H9 (cell line): ENCODE measurements around the gene NAPB. TPM values are rescaled to one million over a fixed set of nuclear protein-coding genes. Genes with fewer than 3 reads are reported as not detected.
A peak's percentile ranks its signal among the peaks of the same experiment; 100 is the strongest.

Experiments used
- DNase-seq: peaks from one replicate; pipeline ENCODE4 v3.0.0-alpha.2; 2017
- H2AFZ ChIP-seq: one replicate; pipeline ENCODE4 v1.6.1; 2013; ENCODE audit warnings: mild to moderate bottlenecking, low read length, control low read depth, moderate library complexity
- H2AK5ac ChIP-seq: 2 replicates; pipeline ENCODE4 v1.6.1; 2013; ENCODE audit warnings: low read length, control low read depth, mixed read lengths; ENCODE audit not compliant: insufficient read length
- H2BK120ac ChIP-seq: one replicate; pipeline ENCODE4 v1.6.1; 2013; ENCODE audit warnings: low read depth, mild to moderate bottlenecking, low read length, control low read depth, inconsistent platforms; ENCODE audit not compliant: poor library complexity, severe bottlenecking
- H2BK12ac ChIP-seq: 2 replicates; pipeline ENCODE4 v1.6.1; 2013; ENCODE audit warnings: low read length, control low read depth, mixed read lengths, low read depth; ENCODE audit not compliant: insufficient read length
- H2BK15ac ChIP-seq: 2 replicates; pipeline ENCODE4 v1.6.1; 2013; ENCODE audit warnings: low read depth, low read length, control low read depth
- H2BK20ac ChIP-seq: one replicate; pipeline ENCODE4 v1.6.1; 2013; ENCODE audit warnings: low read depth, mild to moderate bottlenecking, low read length, control low read depth, inconsistent platforms; ENCODE audit not compliant: poor library complexity, severe bottlenecking
- H2BK5ac ChIP-seq: 2 replicates; pipeline ENCODE4 v1.6.1; 2013; ENCODE audit warnings: low read length, control low read depth, mixed read lengths; ENCODE audit not compliant: insufficient read length
- H3K14ac ChIP-seq: 2 replicates; pipeline ENCODE4 v1.6.1; 2013; ENCODE audit warnings: low read length, control low read depth; ENCODE audit not compliant: insufficient read depth
- H3K18ac ChIP-seq: 2 replicates; pipeline ENCODE4 v1.6.1; 2013; ENCODE audit warnings: low read depth, mild to moderate bottlenecking, mixed read lengths, low read length, control low read depth; ENCODE audit not compliant: insufficient read length
- H3K23ac ChIP-seq: 2 replicates; pipeline ENCODE4 v1.6.1; 2013; ENCODE audit warnings: low read length, control low read depth, mixed read lengths, low read depth; ENCODE audit not compliant: insufficient read length
- H3K23me2 ChIP-seq: 2 replicates; pipeline ENCODE4 v1.6.1; 2013; ENCODE audit warnings: low read depth, mild to moderate bottlenecking, mixed read lengths, low read length, control low read depth; ENCODE audit not compliant: insufficient read length, poor library complexity, severe bottlenecking
- H3K27ac ChIP-seq: 2 replicates; pipeline ENCODE4 v1.5.1; 2013; ENCODE audit warnings: low read length, control low read depth, mixed read lengths, low read depth; ENCODE audit not compliant: insufficient read length
- H3K27me3 ChIP-seq: 2 replicates; pipeline ENCODE4 v1.6.1; 2013; ENCODE audit warnings: low read length, control low read depth, inconsistent platforms; ENCODE audit not compliant: insufficient read depth
- H3K4ac ChIP-seq: 2 replicates; pipeline ENCODE4 v1.6.1; 2013; ENCODE audit warnings: low read depth, mild to moderate bottlenecking, control low read depth, inconsistent platforms, low read length, moderate library complexity
- H3K4me1 ChIP-seq: 2 replicates; pipeline ENCODE4 v1.6.1; 2013; ENCODE audit warnings: low read length, control low read depth, inconsistent platforms; ENCODE audit not compliant: insufficient read depth
- H3K4me2 ChIP-seq: 2 replicates; pipeline ENCODE4 v1.6.1; 2013; ENCODE audit warnings: low read length, control low read depth, mixed read lengths; ENCODE audit not compliant: insufficient read length, insufficient read depth
- H3K56ac ChIP-seq: 2 replicates; pipeline ENCODE4 v1.6.1; 2013; ENCODE audit warnings: low read depth, mild to moderate bottlenecking, mixed read lengths, low read length, control low read depth; ENCODE audit not compliant: insufficient read length
- H3K79me1 ChIP-seq: 2 replicates; pipeline ENCODE4 v1.6.1; 2013; ENCODE audit warnings: low read depth, mild to moderate bottlenecking, moderate library complexity, low read length, control low read depth, inconsistent platforms; ENCODE audit not compliant: insufficient read depth, poor library complexity, severe bottlenecking
- H3K79me2 ChIP-seq: 2 replicates; pipeline ENCODE4 v1.6.1; 2013; ENCODE audit warnings: low read length, control low read depth, inconsistent platforms; ENCODE audit not compliant: insufficient read depth
- H3K9ac ChIP-seq: 2 replicates; pipeline ENCODE4 v1.6.1; 2013; ENCODE audit warnings: low read length, control low read depth, mixed read lengths; ENCODE audit not compliant: insufficient read length; ENCODE audit errors: extremely low read depth
- H3K9me3 ChIP-seq: one replicate; pipeline ENCODE4 v1.6.1; 2013; ENCODE audit warnings: low read depth, low read length, inconsistent platforms; ENCODE audit not compliant: control insufficient read depth
- H3T11ph ChIP-seq: one replicate; pipeline ENCODE4 v1.6.1; 2013; ENCODE audit warnings: mild to moderate bottlenecking, low read length, control low read depth, inconsistent platforms
- H4K20me1 ChIP-seq: one replicate; pipeline ENCODE4 v1.6.1; 2013; ENCODE audit not compliant: control insufficient read depth, insufficient read length, insufficient read depth
- H4K5ac ChIP-seq: 2 replicates; pipeline ENCODE4 v1.6.1; 2013; ENCODE audit warnings: low read depth, mild to moderate bottlenecking, mixed read lengths, low read length, control low read depth; ENCODE audit not compliant: insufficient read length
- H4K8ac ChIP-seq: replicated peaks from 2 replicates; pipeline ENCODE4 v1.6.1; 2013; ENCODE audit warnings: low read length, control low read depth, mixed read lengths, low read depth; ENCODE audit not compliant: insufficient read length
- H4K91ac ChIP-seq: 2 replicates; pipeline ENCODE4 v1.6.1; 2013; ENCODE audit warnings: low read depth, mild to moderate bottlenecking, moderate library complexity, mixed read lengths, low read length, control low read depth; ENCODE audit not compliant: insufficient read length
- H3K27ac Mint-ChIP-seq, 3 experiments: 2 replicates in 2 of 3; 3 replicates in 1 of 3; pipeline ENCODE4 v1.8.0; 2020 to 2021; ENCODE audit warnings: mixed read lengths in 3 of 3, mild to moderate bottlenecking in 1 of 3, moderate library complexity in 1 of 3
- H3K27me3 Mint-ChIP-seq: 2 replicates; pipeline ENCODE4 v1.8.0; 2021; ENCODE audit warnings: low read depth, mild to moderate bottlenecking, moderate library complexity, mixed read lengths
- H3K36me3 Mint-ChIP-seq, 3 experiments: 2 replicates in 2 of 3; 3 replicates in 1 of 3; pipeline ENCODE4 v1.8.0; 2020 to 2021; ENCODE audit warnings: low read depth in 3 of 3, mixed read lengths in 3 of 3; ENCODE audit not compliant: insufficient read depth in 1 of 3
- H3K4me1 Mint-ChIP-seq, 2 experiments: 2 replicates each; pipeline ENCODE4 v1.8.0; 2020; ENCODE audit warnings: mixed read lengths in 2 of 2
- H3K4me3 Mint-ChIP-seq, 2 experiments: 2 replicates in 1 of 2; 3 replicates in 1 of 2; pipeline ENCODE4 v1.8.0; 2020 to 2021; ENCODE audit warnings: mild to moderate bottlenecking in 2 of 2, mixed read lengths in 2 of 2, moderate library complexity in 1 of 2
- H3K9me3 Mint-ChIP-seq, 2 experiments: 2 replicates in 1 of 2; 3 replicates in 1 of 2; pipeline ENCODE4 v1.8.0; 2020; ENCODE audit warnings: mild to moderate bottlenecking in 2 of 2, mixed read lengths in 2 of 2, moderate library complexity in 1 of 2
- WGBS: extraction: QIAGEN DNeasy Blood & Tissue Kit; methylation state at CpG from one replicate; pipeline ENCODE4 v1.1.7; 2013; ENCODE audit warnings: missing lambda C conversion rate, low lambda C conversion rate, mixed read lengths; ENCODE audit not compliant: insufficient read length; ENCODE audit errors: extremely low coverage; 5-methylcytosine and 5-hydroxymethylcytosine counted together
- total RNA-seq: library from RNA; stranded (reverse); gene quantifications from 2 replicates; pipeline ENCODE4 v1.2.1, GENCODE V29; 2021
- TF ChIP-seq, protein P1 (sequence below): fragments of 200-600 bp; sonication (generic); conservative IDR thresholded peaks from 3 replicates; pipeline ENCODE4 v1.8.0; 2021; ENCODE audit warnings: antibody characterized with exemption, mild to moderate bottlenecking

The NAPB gene
- total RNA-seq, 1 experiment from 2014 or later: 10.4 TPM

DNA sequence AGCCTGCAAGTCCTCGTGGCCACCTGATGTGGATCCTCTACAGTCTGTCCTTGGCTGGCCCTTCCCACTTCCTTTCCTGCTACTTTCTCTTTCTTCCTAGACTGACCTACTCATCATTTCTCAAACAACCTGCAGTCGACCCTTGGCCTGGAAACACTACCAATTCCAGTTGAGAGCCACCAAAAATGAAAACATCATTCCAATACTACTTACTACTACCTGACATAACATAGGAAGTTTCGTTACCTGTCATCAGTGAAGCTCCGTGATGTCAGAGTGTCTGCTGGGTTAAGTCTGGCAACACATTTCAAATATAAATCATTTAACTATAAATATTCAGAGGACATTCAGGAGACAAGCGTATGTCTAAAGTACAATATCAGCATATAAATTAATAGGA, 45.5 kb downstream of the NAPB start:
- Histone ChIP-seq H2AK5ac (no peak overlapping the region), H3K23ac (no peak overlapping the region), H2BK5ac (no peak overlapping the region), H4K8ac (no peak overlapping the region), H4K91ac (no peak overlapping the region), H3K18ac (no peak overlapping the region), H4K5ac (no peak overlapping the region), H2BK120ac (no peak overlapping the region), H2BK15ac (no peak overlapping the region), H3K56ac (no peak overlapping the region), H3K14ac (no peak overlapping the region), H3K4me2 (no peak overlapping the region), H2BK20ac (no peak overlapping the region), H4K20me1 (no peaks in the 10 kb centered on the region), H3K4me1 (no peaks in the 10 kb centered on the region), H3K27ac (no peak overlapping the region), H3K79me2 (no peaks in the 10 kb centered on the region), H3T11ph (no peak overlapping the region), H3K9me3 (no peaks in the 10 kb centered on the region), H3K27me3 (no peaks in the 10 kb centered on the region), H3K79me1 (no peaks in the 10 kb centered on the region), H3K23me2 (no peaks in the 10 kb centered on the region), H2BK12ac (no peak overlapping the region), H3K4ac (no peak overlapping the region), H2AFZ (no peak overlapping the region), H3K9ac (no peak overlapping the region)
- H3K27me3 Mint-ChIP-seq: no peaks in the 10 kb centered on the region
- TF ChIP-seq, protein P1, sequence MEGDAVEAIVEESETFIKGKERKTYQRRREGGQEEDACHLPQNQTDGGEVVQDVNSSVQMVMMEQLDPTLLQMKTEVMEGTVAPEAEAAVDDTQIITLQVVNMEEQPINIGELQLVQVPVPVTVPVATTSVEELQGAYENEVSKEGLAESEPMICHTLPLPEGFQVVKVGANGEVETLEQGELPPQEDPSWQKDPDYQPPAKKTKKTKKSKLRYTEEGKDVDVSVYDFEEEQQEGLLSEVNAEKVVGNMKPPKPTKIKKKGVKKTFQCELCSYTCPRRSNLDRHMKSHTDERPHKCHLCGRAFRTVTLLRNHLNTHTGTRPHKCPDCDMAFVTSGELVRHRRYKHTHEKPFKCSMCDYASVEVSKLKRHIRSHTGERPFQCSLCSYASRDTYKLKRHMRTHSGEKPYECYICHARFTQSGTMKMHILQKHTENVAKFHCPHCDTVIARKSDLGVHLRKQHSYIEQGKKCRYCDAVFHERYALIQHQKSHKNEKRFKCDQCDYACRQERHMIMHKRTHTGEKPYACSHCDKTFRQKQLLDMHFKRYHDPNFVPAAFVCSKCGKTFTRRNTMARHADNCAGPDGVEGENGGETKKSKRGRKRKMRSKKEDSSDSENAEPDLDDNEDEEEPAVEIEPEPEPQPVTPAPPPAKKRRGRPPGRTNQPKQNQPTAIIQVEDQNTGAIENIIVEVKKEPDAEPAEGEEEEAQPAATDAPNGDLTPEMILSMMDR: no peak
- DNase-seq: no peak
- no peaks in the 10 kb centered on the region for H3K4me1 Mint-ChIP-seq
- H3K9me3 Mint-ChIP-seq: no peaks in the 10 kb centered on the region
- no peak overlapping the region for H3K4me3 Mint-ChIP-seq
- WGBS: no CpG with 5 or more reads among the region's 5 CpGs
- peaks cover 26 to 85% (median 75%) of the 10 kb centered on the region in 3 experiments for H3K36me3 Mint-ChIP-seq
- H3K27ac Mint-ChIP-seq: 0 out of 7 replicates have a peak overlapping the region, but pooled peaks of 1 of the 3 experiments have one; percentile 4
